SIG-M5 (cell line): Measurements from ENCODE around the gene PLPPR3.

Experiments
- DNase-seq: peaks from one replicate; lab custom pipeline; 2025; lab: John Stamatoyannopoulos, UW

Gene PLPPR3

DNA sequence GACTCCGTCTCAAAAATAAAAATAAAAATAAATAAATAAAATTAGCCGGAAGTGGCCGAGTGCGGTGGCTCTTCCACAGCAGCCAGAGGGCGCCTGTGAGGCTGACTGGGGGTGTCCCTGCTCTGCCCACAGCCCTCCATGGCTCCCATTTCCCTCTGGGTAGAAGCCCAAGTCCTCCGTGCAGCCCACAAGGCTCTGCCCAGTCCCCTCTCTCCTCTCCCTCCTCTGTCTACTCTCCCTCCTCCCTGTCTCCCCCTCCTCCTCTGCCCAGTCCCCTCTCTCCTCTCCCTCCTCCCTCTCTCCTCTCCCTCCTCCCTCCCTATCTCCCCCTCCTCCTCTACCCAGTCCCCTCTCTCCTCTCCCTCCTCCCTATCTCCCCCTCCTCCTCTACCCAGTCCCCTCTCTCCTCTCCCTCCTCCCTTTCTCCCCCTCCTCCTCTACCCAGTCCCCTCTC, 50.4 kb downstream of the PLPPR3 start:
- DNase-seq: no peak

DNA sequence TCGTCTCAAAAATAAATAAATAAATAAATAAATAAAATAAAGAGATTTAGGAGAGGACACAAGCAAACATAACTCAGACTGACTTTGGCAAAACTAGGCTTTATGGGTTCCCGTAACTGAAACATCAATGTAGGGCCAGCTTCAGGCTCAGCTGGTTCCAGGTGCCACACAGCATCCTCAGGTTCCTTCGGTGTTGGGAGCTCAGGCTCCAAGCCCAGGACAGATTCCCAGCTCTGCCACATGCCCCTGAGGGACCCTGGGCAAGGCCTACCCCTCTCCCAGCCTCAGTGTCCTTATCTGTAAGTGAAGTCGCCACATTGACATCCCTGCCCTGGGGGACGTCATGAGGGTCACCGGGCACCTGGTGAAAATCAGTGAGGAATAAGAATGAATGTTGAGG, 52.1 kb downstream of the PLPPR3 start:
- no peak for DNase-seq

DNA sequence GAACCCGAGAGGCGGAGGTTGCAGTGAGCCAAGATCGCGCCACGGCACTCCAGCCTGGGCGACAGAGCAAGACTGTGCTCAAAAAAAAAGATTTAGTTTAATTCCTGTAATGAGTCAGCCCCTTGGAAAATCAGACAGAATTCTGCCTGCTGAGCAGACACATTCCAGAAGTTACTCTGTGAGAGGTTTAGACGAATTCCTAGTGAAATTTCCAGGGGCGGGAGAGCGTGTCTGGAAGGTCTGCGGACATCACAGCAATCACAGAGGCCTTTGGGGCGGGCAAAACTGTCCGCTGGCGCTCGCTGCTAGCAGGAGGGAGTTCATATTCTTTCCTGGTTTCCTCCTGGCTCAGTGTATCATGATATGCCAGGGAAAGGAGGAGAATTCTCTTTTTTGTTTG, 53.3 kb downstream of the PLPPR3 start:
- DNase-seq: no peak

DNA sequence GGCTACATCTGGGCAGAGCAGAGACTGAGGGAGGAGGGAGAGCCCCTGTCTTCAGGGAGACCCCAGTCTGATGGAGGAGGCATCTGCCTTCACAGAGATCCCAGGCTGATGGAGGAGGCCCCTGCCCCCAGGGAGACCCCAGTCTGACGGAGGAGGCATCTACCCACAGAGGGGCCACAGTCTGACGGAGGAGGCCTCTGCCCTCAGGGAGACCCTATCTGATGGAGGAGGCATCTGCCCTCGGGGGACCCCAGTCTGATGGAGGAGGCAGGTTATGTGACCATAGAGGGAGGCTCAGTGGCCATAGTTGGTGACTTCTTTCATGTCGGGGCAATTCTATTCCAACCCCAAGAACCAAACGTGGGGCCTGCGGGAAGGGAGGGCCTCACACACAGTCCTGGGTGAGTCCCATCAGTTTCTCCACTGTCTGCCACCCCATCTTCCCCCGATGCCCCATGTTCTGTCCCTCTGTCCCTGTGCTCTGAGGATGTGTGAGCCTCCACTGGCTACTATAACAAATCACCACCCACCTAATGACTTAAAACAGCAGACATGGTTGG, 56.5 kb downstream of the PLPPR3 start:
- no peak for DNase-seq

DNA sequence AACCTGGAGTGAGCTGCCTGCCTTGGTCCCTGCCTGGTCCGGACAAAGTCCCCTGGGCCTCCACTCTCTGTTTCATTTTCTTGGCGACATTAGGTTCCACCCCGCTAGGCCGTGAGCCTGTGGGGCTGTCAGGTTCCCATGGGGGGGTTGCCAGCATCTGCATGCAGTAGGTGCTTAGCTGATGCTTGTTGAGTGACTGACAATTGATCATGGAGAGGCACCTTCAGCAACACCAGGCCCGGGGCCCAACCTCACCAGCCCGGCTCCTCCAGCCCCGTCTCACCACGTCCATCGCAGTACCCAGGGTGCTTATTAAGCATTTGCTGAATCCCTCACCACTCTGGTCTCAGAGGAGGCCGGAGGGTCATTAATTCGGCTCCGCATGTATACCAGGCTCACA, 57.5 kb downstream of the PLPPR3 start:
- DNase-seq: no peak

DNA sequence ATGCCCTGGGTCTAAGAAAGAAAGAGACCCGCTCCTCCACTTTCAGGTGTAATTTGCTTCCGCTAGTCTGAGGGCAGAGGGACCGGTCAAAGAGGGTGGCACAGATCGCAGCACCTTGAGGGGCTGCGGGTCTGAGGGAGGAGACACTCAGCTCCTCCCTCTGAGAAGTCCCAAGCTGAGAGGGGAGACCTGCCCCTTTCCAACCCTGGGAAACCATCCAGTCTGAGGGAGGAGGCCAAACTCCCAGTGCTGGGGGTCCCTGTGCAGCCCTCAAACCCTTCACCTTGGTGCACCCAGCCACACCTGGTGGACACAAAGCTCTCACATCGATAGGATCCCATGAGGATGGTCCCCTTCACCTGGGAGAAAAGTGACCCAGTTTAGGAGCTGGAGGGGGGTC, 57.9 kb downstream of the PLPPR3 start:
- DNase-seq: no peak

DNA sequence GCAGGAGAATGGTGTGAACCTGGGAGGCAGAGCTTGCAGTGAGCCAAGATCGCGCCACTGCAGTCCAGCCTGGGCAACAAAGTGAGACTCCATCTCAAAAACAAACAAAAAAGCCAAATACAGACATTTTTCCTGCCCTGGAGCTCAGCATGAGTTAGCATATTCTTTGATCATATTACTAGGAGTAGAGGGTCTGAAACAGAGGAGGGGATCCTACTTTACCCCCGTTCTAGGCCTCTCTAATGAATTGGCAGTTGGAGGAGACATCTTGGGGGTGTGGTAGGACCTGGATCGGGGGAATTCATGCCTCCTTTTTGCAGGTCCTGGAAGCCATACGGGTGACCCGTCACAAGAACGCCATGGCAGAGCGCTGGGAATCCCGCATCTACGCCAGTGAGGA, 58.6 kb downstream of the PLPPR3 start:
- DNase-seq: no peak
